Stimulated activated CD8-positive, alpha-beta memory T cell treated with anti-CD3 and anti-CD28 coated beads, Interleukin-7, amount 100 ng/mL, for 48 hours (primary cell): ENCODE measurements around the gene RAP2A.

ENCODE experiments used
- DNase-seq, 2 donors: peaks; one replicate each; pipeline ENCODE4 v3.0.0-alpha.2; 2020; ENCODE audit warnings: low read depth in 1 of 2; ENCODE audit errors: extremely low read depth in 1 of 2

RAP2A gene

GRCh38 chr13:97446448-97446847, 12.5 kb downstream of the RAP2A start:
- no peak for DNase-seq

GRCh38 chr13:97448503-97449251, 14.7 kb downstream of the RAP2A start:
- DNase-seq: no peak

DNA sequence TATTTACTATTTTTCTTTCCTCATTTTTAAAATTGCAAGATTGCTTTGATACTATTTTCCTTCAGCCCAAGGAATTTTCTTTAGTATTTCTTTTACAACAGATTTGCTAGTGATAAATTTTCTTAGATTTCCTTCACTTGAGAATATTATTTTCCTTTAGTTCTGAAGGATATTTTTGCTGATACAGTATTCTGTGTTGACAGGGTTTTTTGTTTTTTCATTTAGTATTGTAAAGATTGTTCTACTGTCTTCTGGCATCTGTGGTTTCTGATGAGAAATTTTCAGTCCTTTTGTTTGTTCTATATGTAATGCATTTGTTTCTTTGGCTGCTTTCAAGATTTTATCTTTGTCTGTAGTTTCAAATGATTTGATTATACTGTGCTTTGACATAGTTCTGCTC, 20.7 kb downstream of the RAP2A start:
- no peak for DNase-seq

DNA sequence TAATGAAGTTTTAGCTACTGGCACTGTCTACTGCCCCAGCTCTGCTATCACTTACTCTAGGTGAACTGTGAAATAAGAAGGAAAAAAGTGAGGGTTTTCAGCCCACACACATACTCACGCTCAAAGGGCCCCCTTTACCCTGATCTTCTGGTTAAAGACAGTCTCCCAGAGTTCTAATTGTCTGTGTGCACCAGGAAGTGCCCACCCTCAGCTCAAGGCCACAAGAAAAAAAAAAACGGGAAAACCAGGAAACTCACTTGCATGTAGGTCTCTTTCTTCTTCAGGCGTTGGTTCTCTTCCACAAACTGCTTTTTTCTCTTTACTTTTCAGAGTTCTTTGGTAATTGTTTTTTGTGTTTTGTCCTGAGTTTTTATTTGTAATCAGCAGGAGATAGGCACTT, 22.1 kb downstream of the RAP2A start:
- DNase-seq: no peak

DNA sequence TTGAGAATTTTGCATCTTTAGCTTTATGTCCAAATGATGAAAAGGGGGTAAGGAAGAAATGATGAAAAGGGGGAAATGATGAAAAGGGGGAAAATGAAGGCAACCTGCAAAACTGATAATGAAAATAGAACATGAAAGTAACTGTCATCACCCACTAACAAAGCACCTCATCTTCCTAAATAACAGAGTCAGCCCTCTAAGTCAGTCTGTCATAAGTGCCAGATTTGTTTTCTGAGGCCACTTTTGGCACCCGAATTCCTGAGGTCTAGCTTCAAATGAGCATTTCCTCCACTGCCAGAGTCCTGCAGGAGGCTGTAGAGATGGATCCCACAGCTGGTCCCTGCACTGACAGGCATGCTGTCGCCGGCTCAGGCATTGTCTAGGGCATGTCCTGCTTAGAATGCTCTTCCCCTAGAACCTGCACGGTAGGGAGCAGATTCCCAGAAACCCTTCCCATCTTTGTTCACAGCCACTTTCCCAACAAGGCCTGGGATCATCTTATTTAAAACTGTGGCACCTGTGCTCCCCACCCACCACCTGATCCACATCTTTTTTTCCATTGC, 25.3 kb downstream of the RAP2A start:
- DNase-seq: no peak

DNA sequence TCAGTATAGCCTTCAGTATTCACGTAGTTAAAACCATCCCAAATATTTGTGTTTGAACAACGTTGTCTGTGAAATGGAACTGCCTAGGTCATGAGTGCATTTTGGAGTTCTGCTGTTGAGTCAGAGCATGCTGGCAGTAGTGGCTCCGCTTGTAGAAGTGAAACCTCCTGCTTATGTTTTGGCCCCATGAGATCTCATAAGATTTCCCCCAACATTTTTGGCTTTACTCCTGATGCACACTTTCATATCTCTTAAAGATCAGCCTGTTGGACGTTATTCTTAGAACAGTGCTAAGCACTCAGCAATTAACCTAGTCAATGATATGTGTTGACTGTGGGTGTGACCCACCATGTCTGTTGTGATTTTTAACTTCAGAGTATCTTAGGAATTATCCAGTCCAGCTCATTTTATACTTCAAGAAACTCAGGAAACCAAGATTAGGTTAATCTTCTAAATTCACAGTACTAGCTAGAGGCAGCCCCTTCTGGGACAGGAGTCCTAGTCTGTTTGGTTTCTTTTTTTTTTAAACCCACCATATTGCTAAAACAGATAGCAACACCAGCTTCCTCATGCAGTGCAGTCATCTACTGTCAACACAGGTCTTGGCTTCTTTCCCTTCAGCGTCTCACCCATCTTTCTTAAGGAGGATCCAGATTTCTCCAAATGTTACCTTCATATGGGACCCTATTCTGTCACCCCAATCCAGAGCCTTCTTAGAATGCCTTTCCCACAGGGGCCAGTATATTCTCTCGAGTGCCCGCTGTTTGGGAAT, 26.2 kb downstream of the RAP2A start:
- DNase-seq: no peak

- DNase-seq: no peak
Measured at GRCh38 chr13:97460853-97461252, 26.9 kb downstream of the RAP2A start.

DNA sequence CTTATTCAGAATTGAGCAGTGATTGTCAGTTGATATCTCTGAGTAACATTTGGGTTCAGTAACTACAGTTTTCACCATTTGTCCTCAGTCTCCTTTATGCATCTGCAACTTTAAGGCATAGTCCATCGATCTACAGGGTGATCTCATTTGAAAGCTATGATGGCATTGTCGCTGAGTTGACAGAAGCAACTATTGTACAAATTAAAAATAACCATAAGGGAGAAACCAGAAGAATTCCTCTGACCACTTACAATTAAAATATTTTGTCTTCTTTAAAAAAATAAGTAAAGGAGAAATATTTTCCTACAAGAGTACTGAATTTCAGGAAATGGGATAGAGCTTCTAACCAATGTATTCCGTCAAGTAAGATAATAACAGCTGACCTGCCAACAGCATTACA, 30.6 kb downstream of the RAP2A start:
- no peak for DNase-seq

- DNase-seq: no peak
Measured at GRCh38 chr13:97466722-97467121, 32.8 kb downstream of the RAP2A start.

DNA sequence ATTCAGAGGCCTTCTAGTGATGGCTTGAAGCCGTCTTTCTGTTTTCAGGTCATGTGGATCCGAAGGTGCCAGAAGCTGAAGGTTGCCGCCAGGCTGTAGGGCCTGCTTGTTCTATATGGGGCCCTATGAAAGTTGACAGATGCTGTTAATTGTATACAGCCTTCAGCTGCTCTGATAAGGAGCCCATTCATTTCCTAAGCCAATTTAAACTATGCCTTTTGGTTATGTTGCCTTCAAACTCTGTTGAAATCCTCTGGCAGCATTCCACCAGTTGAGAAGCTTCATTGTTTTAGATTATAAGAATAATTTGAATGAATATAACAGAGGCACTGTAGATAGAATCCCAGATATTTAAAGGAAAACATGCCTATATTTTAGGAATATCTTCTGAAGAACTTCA, 34.4 kb downstream of the RAP2A start:
- DNase-seq: no peak

DNA sequence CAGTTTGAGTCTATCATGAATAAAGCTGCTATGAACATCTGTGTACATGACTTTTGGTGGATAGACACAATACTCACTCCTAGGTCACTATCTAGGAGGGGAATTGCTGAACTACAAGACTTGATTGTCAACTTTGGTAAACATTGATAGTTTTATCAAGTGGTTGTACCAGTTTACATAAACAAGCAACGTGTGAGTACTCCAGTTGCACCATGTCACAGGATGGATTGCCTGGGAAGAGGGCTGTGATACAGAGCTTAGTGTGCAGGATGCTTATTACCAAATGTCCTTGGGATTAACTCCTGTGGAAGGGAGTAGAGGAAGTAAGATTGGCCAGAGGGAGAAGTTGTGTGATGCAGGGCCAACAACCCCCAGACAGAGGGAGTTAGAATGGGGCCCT, 37.7 kb downstream of the RAP2A start:
- DNase-seq: no peak

- DNase-seq: no peak
Measured at GRCh38 chr13:97474349-97474980, 40.5 kb downstream of the RAP2A start.

DNA sequence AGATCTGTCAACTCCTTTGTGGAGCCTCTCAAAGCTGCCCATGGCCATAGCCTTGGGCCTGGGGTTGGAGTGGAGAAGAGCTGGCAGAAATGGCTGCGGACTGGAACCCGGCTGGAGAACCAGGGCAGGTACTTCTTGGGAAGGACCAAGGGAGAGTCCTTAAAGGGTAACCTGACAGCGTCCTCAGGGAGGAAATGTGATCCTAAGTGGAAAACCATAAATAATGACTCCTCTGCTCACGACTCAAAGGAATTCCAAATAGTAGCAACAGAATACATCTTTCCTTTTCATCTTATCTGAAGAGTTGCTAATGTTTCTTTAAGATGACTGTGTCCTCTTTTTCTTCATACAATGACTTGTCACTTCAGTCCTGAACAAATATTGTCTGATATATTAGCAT, 41.0 kb downstream of the RAP2A start:
- DNase-seq: no peak

DNA sequence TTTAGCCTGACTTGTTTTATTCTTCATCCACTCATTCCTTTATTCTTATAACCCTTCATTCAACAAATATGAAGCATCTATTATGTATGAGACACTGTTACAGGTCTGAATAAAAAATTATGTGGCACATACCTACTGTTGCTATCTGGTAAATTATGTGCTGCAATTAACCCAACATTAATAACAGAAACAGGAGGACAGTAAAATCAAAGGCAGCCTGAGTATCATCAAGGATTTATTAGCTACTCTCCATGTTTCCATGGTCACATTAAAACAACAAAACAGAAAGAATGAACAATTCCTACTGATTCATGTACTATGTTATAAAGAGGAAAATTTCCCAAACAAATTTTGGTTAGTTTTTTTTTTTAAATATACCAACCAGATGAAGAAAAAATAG, 43.9 kb downstream of the RAP2A start:
- no peak for DNase-seq

GRCh38 chr13:97478247-97478646, 44.3 kb downstream of the RAP2A start:
- DNase-seq: no peak

- DNase-seq: no peak
Measured at GRCh38 chr13:97483465-97483864, 49.5 kb downstream of the RAP2A start.

- no peak for DNase-seq
Measured at GRCh38 chr13:97484301-97484700, 50.3 kb downstream of the RAP2A start.

DNA sequence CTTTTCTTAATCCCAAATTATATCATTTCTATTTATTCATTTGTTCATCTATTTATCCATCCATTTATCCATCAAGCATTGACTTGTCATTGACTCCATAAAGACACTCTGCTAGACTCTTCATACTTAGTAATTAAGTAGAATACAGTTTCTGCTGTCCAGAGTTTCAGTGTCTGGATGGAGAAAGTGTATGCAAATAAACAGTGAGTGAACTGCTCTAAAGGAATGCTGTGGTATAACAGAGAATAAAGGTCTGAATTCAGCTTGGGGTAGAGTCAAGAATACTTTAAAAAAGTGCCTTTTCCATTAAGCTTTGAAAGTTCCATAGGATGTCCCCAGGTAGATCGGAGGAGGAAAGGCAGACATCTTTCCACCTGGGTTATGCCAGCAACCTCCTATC, 51.4 kb downstream of the RAP2A start:
- DNase-seq: no peak

- no peak for DNase-seq
Measured at GRCh38 chr13:97490702-97491307, 56.8 kb downstream of the RAP2A start.

- no peak for DNase-seq
Measured at GRCh38 chr13:97491452-97491851, 57.5 kb downstream of the RAP2A start.

DNA sequence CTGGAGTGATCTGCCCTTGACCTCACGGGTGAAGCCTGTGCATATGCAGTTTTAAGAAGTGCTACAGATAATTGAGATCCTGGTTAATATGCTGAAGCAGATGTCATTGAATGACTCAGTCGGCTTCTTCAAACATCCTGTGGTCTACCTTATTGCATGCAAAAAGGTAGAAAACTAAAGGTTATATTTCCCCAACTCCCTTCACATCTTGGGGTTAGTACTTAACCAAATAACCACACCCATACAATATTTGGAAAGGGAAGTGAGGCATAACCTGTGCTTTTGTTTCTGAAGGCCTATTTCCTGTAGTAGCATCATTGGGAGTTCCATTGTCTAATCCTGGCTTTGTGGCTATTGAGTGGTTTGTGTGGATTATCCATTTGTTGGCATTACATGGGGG, 58.3 kb downstream of the RAP2A start:
- no peak for DNase-seq
